Dedifferentiated amniotic fluid mesenchymal stem cell (primary cell): ENCODE data around the gene GPC6.
"Not testable (repeated sequence)": the region's sequence is repeated elsewhere in the genome, so short reads cannot be mapped to it uniquely, and the experiment has no call there.

ENCODE experiments used
- DNase-seq: peaks from one replicate; pipeline ENCODE4 v3.0.0-alpha.2; 2016; ENCODE audit errors: extremely low spot score

GPC6 gene

GRCh38 chr13:94204946-94205345, 978.3 kb downstream of the GPC6 start:
- DNase-seq, result no peak

- DNase-seq, result no peak
These were observed 979.3 kb downstream of the GPC6 start for GRCh38 chr13:94205896-94206295.

- no peak for DNase-seq
These were observed 982.5 kb downstream of the GPC6 start for GRCh38 chr13:94209117-94209516.

GRCh38 chr13:94209913-94210312, 983.3 kb downstream of the GPC6 start:
- DNase-seq, result not testable (repeated sequence)

GRCh38 chr13:94210816-94211215, 984.2 kb downstream of the GPC6 start:
- no peak for DNase-seq

GRCh38 chr13:94212196-94212595, 985.6 kb downstream of the GPC6 start:
- DNase-seq, result no peak

- DNase-seq, result no peak
These were observed 987.5 kb downstream of the GPC6 start for GRCh38 chr13:94214121-94214520.

GRCh38 chr13:94214975-94215374, 988.4 kb downstream of the GPC6 start:
- DNase-seq, result no peak

- no peak for DNase-seq
These were observed 989.9 kb downstream of the GPC6 start for GRCh38 chr13:94216476-94216875.

- no peak for DNase-seq
These were observed 990.8 kb downstream of the GPC6 start for GRCh38 chr13:94217370-94217769.

- no peak for DNase-seq
These were observed 991.9 kb downstream of the GPC6 start for GRCh38 chr13:94218537-94218936.

- DNase-seq, result no peak
These were observed 992.3 kb downstream of the GPC6 start for GRCh38 chr13:94218951-94219350.

GRCh38 chr13:94224670-94225069, 998.1 kb downstream of the GPC6 start:
- DNase-seq, result no peak

- no peak for DNase-seq
These were observed 1000.8 kb downstream of the GPC6 start for GRCh38 chr13:94227255-94227879.

GRCh38 chr13:94228763-94229162, 1002.2 kb downstream of the GPC6 start:
- DNase-seq, result no peak

- DNase-seq, result no peak
These were observed 1005.7 kb downstream of the GPC6 start for GRCh38 chr13:94232161-94232950.

- DNase-seq, result peak; percentile 19
These were observed 1006.3 kb downstream of the GPC6 start for GRCh38 chr13:94232956-94233355.

- DNase-seq, result peak; percentile 87
These were observed 1006.8 kb downstream of the GPC6 start for GRCh38 chr13:94233401-94233800.

- DNase-seq, result no peak
These were observed 1007.2 kb downstream of the GPC6 start for GRCh38 chr13:94233837-94234236.

- no peak for DNase-seq
These were observed 1008.1 kb downstream of the GPC6 start for GRCh38 chr13:94234738-94235137.

GRCh38 chr13:94236132-94236531, 1009.5 kb downstream of the GPC6 start:
- no peak for DNase-seq

- DNase-seq, result no peak
These were observed 1010.3 kb downstream of the GPC6 start for GRCh38 chr13:94236872-94237271.

GRCh38 chr13:94239135-94239534, 1012.5 kb downstream of the GPC6 start:
- no peak for DNase-seq
